GM12892 (cell line): ENCODE measurements around the gene SH2D7.

Experiments used
- DNase-seq: peaks from one replicate; pipeline ENCODE4 v3.0.0; 2011; ENCODE audit not compliant: insufficient read length
- FAIRE-seq: peaks from 2 replicates; lab custom pipeline; 2011; peaks lifted over from hg19 to GRCh38; lab: Jason Lieb, UNC
- POLR2A ChIP-seq: IDR thresholded peaks from 2 replicates; pipeline ENCODE4 v1.6.1; 2011; ENCODE audit warnings: low read depth, low read length, control low read depth
- POLR2AphosphoS5 ChIP-seq: IDR thresholded peaks from 2 replicates; pipeline ENCODE4 v1.6.1; 2011; ENCODE audit warnings: low read depth, low read length, control low read depth
- TAF1 ChIP-seq: IDR thresholded peaks from 2 replicates; pipeline ENCODE4 v1.6.1; 2011; ENCODE audit warnings: low read depth, mild to moderate bottlenecking, control low read depth, low read length, borderline replicate concordance

Gene SH2D7

DNA sequence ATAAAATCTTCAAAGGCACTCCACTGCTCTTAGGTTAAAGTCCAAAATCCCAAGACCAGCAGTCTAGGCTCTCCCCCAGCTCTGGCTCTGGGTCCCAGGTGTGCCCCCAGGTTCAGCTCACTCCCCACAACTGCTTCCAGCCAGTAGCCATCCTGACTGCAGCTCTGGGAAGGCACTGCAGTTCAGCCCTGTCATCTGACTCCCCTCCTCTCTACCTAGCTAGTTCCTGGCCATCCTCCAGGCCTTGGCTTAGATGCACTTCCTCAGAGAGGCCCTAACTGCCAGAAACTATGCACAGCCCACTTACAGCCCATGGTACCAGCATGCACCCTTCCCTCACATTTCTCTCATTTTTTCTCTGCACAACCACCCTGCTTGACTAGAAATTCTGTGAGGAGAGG lies 40.4 kb upstream of the SH2D7 start:
- FAIRE-seq (no peak), DNase-seq (no peak)
- TF ChIP-seq POLR2A (no peak), TAF1 (no peak), POLR2AphosphoS5 (no peak)

GRCh38 chr15:78052545-78052944 lies 39.8 kb upstream of the SH2D7 start:
- FAIRE-seq (no peak), DNase-seq (no peak)
- no peak for TF ChIP-seq POLR2A
- no peak for TF ChIP-seq POLR2AphosphoS5
- TF ChIP-seq TAF1, result no peak

DNA sequence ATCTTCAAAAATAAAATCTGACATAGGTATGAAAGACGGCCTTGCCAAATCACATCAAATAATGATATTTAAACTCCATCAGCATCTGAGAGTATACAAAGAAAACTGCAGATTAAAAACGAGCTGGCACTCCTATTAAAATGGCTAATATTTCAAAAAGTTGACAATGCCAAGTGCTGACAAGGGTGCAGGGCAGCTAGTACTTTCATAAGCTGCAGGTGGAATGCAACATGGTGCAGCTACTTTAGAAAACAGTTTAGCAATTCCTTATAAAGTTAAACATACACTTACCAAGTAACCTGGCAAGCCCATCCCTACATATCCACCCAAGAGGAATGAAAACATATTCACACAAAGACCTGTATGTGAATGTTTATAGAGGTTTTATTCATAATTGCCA lies 37.8 kb upstream of the SH2D7 start:
- FAIRE-seq, result no peak
- DNase-seq, result no peak
- TF ChIP-seq TAF1 (no peak), POLR2AphosphoS5 (no peak), POLR2A (no peak)

DNA sequence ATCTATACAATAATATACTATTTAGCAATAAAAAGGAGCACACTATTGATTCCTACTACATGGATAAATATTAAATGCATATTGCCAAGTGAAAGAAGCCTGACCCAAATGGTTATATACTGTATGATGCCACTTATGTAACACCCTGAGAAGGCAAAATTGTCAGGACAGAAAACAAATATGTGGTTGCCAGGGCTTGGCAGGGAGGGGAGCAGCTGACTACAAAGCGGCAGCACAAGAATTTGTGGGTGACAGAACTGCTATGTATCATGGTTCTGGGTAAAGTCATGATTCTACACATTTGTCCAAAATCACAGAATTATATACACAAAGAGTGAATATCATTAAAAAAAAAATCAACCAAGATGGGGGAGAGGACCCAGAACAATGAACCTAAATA lies 37.4 kb upstream of the SH2D7 start:
- no peak for FAIRE-seq
- no peak for TF ChIP-seq POLR2A
- no peak for TF ChIP-seq POLR2AphosphoS5
- TF ChIP-seq TAF1, result no peak

DNA sequence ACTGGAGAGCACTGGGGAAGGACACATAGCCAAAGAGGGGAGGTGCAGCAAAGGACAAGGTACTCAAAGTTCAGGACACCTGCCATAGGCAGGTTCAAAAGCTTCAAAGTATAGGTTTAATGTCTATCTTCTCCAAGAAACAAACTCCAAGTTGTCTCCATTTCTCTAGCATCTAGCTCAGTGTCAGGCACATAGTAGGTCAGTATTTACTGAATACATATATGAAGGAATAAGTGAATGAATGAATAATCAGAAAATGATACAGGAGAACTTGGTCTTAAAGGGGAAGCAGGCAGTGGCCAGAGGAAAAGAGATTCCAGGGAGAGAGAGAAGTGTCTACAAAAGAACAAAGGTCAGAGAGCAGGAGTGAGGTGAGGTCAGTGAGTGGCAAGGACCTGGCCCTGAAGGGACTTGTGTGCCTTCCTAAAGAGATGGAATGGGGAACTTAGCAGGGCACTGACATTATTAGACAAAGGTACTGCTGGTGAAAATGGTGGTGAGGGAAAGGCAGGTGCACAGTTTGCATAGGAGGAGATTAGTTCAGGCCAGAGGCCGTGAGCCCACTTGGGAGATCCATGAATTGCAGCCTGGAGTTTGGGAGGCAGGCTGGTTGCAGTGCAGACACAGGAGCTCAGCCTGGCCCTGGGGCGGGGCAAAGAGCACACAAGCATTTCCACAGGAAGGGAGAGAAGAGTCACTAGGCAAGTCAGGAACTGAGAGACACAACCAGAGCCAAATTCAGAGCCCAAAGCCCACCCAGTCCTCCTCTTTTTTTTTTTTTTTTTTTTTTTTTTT lies 36.2 kb upstream of the SH2D7 start:
- FAIRE-seq, result no peak
- DNase-seq, result no peak
- TF ChIP-seq TAF1 (no peak), POLR2AphosphoS5 (no peak), POLR2A (no peak)

More for the DNA sequence above, 37.4 kb upstream of the SH2D7 start:
- no peak for DNase-seq

DNA sequence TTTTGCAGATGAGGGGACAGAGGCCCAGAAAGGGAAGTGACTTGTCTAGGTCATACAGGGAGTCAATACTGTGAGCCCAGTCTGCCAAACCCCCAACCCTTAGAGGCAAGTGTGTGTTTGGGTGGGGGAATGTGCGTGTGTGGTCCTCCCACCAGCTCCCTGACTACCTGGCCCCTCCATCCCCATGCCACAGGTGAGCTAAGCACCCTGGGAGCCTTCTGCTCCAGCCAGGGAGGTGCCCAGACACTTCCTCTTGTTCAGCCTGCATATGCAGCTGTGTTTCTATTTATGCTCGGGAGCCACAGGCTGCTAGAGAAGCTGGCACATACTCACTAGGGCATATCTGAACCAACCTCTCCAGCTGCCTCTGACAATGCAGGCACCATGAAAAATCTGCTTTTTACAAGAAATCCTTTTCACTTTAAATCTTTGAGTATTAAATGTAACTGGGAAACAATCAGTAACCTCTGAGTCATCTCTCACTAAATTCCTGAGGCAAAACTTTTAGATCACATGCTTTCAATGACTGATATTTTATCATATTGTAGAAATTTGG lies 35.6 kb upstream of the SH2D7 start:
- FAIRE-seq (no peak), DNase-seq (no peak)
- TF ChIP-seq POLR2A, result no peak

- FAIRE-seq, result no peak
- no peak for DNase-seq
- TF ChIP-seq TAF1 (no peak), POLR2AphosphoS5 (no peak), POLR2A (no peak)
Observed at GRCh38 chr15:78057803-78058202, 34.6 kb upstream of the SH2D7 start.

DNA sequence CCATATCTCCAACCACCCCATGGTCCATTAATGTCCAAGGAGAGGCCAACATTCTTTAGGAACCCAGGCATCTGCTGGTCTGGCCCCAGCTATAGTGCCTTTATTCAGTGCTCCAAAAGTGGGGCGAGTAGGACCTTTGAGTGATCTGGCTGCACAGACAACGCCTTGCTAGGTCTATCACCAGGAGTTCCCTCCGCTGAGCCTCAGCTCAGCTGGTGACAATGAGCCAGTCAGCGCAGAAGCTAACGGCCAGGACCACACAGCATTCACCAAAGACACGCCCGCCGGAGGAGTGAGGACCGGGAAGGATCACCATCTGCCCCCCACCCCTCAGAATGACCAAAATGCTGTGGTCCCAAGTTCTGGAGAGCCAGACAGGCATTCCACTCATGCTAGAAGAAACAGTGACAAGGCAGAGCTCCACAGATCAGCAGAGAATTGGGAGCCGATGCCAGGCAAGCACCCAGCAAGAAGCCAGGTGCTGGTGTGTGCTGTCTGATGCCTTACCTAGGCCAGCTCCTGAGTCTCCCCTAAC lies 33.9 kb upstream of the SH2D7 start:
- TF ChIP-seq POLR2A (no peak), POLR2AphosphoS5 (no peak), TAF1 (no peak)
- FAIRE-seq, result no peak
- no peak for DNase-seq

DNA sequence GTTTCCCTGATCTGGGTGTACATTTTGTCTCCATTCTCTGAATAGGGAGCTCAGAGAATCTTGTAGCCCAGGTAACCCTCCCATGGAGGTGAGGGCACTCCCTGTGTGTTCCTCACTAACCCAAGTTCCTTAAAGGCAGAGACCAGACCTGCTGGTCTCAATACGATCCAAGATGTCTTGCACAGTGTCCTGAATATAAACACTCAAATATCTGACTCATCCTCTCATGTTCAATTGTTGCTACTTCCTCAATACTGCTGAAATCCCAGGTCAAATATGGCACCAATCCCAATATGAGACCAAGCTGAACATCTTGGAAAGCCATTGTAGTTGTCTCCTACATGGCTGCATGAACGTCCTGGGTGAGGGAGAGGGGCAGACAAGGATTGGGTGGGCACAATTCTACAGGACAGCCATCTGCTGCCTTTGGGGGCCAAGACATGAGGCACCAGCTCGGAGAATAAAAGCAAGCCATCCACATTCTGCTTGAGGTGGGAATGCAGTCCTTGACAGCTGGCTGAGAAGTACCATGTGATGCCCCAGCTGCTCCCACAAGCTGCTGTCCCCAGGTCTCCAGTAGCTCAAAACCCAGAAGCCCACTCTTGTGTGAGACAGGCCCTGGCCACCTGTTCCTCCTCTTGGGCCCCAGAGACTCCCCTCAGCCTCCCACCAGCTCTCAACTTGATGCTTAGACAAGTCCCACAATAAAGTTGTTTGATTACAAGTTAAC lies 33.1 kb upstream of the SH2D7 start:
- no peak for FAIRE-seq
- DNase-seq, result no peak
- TF ChIP-seq POLR2A, result no peak
- no peak for TF ChIP-seq TAF1
- no peak for TF ChIP-seq POLR2AphosphoS5

DNA sequence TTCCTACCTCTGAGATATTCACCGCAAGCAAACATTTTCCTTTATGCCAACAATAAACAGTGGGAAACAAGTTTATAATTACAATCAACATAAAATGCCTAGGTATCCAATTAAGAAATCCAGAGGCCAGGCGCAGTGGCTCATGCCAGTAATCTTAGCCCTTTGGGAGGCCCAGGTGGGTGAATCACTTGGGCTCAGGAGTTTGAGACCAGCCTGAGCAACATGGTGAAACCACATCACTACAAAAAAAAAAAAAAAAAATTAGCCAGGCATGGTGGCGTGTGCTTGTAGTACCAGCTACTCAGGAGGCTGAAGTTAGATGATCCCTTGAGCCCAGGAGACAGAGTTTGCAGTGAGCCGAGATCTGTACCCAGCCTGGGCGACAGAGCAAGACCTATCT lies 32.1 kb upstream of the SH2D7 start:
- TF ChIP-seq TAF1, result no peak
- no peak for TF ChIP-seq POLR2AphosphoS5
- TF ChIP-seq POLR2A, result no peak
- DNase-seq (no peak), FAIRE-seq (no peak)

- FAIRE-seq (peak; percentile 66), DNase-seq (no peak)
- TF ChIP-seq TAF1 (no peak), POLR2A (no peak), POLR2AphosphoS5 (no peak)
Observed at GRCh38 chr15:78061963-78062427, 30.4 kb upstream of the SH2D7 start.

- no peak for TF ChIP-seq POLR2AphosphoS5
- TF ChIP-seq TAF1, result no peak
- no peak for TF ChIP-seq POLR2A
- FAIRE-seq (no peak), DNase-seq (no peak)
Observed at GRCh38 chr15:78063217-78063616, 29.1 kb upstream of the SH2D7 start.
